ENCODE results near the gene LYSMD3. TPM values are rescaled to one million over a fixed set of nuclear protein-coding genes. Genes with fewer than 3 reads are reported as not detected.

The LYSMD3 gene
- total RNA-seq, 1 donor from 2014 or later: 23.0 TPM

GRCh38 chr5:90547072-90547536 is 17.7 kb upstream of the LYSMD3 start:
- DNase-seq: no peak

- DNase-seq: peak; percentile 7
These were observed 16.9 kb upstream of the LYSMD3 start for GRCh38 chr5:90546216-90546837.

- DNase-seq: no peak
These were observed 16.1 kb upstream of the LYSMD3 start for GRCh38 chr5:90545511-90545910.

DNA sequence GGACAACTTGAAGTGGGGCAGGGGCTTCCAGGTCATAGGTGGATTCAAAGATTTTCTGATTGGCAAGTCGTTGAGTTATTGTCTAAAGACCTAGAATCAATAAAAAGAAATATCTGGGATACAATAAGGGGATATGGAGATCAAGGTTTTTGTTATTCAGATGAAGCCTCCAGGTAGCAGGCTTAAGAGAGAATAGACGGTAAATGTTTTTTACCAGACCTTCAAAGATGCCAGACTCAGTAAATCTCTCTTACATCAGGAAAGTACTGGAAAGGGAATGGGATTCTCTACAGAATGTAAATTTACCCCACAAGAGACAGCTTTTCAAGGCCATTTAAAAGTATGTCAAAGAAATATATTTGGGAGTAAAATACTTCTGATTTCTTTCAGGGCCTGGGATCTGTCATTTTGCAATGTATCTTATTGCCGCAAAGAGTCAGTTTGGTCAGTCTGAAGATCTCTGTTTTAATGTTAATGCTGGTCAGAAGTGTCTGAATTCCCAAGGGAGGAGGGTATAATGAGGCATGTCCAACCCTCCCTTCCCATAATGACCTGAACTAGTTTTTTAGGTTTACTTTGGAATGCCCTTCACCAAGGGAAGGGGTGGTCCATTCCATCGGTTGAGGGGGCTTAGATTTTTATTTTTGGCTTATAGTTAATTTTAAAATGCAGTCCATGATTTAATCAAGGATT is 13.6 kb upstream of the LYSMD3 start:
- DNase-seq: no peak

DNA sequence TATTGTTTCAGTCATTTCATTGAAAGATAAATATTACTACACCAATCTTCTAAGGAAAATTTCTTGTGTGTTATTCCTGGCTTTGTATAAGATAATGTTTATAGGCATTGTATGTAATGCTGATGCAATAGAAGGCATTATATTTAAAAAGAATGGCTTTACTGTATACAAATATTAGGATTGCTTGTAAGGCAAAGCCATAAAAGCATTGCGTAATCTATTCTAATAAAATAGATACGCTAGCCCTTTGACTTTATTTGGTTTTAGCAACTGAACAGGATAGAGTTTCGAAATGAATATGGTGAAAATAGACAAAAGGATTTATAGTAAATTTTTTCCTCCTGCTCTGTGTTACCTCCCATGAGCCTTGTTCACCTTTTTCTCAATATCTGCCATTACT is 5.5 kb upstream of the LYSMD3 start:
- no peak for DNase-seq

- no peak for DNase-seq
These were observed 4.4 kb upstream of the LYSMD3 start for GRCh38 chr5:90533794-90534193.

DNA sequence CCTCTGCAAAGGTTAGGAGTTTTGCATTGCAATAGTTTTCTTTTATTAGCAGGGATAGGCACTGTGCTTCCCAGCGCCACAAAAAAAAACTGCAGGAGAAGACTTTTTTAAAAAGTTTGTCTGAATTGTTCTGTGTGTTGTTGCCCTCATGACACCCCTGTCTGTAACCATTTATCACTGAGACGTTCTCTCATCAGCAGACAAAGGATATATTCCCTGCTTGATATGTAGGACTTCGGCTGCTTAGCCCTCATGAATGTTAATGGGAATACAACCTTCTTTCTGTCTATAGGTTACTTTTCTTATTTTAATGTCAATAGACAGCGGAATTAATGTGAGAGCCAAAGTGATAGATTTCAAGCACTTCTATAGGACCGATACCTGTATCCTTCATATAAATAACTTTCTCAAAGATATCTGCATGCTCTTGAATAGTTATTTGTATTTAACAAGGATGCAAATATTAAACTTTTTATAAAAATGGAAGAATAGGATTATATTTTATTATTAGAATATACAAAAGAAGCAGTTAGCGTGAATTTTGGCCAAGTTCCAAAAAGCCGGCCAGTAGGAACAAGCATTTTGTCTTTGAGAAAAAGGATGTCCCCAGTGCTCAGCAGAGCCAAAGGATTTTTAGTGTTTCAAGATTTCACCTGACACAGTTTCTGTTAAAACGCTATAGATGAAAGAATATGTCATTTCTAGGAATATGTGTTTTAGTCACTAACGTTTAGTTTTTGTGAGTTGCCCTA is 1.5 kb upstream of the LYSMD3 start:
- no peak for DNase-seq

GRCh38 chr5:90529939-90530677 is 724 bp upstream of the LYSMD3 start:
- DNase-seq: peak; percentile 86

DNA sequence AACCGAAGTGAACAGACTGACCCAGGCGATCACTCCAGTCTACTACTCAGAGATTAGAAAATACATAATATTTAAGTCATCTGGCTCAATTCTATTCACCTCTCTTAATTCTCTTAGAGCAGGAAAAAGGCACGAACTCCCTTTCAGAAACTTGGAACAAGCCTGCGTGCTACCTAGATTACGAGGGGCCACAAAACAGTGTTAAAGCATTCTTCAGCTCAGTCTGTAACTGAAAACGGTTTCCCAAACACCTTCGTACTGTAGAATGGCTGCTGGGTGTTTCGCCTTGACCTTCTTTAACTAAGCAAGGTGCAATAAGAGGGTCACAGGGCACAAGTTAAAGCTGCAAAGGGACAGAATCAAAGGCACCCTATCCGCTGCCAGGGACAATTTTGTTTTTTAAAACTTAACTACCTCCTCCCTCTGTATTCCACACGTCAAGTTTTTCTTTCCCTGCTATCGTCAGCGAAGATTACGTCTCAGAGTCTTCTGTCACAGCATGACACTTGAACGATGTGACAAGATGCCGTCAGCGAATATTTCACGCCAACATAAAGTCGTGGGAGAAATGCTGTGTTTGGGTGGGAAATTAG is 687 bp downstream of the LYSMD3 start:
- peak; percentile 68 for DNase-seq

- DNase-seq: no peak
These were observed 10.3 kb downstream of the LYSMD3 start for GRCh38 chr5:90519081-90519480.

GRCh38 chr5:90518661-90519060 is 10.7 kb downstream of the LYSMD3 start:
- DNase-seq: no peak

DNA sequence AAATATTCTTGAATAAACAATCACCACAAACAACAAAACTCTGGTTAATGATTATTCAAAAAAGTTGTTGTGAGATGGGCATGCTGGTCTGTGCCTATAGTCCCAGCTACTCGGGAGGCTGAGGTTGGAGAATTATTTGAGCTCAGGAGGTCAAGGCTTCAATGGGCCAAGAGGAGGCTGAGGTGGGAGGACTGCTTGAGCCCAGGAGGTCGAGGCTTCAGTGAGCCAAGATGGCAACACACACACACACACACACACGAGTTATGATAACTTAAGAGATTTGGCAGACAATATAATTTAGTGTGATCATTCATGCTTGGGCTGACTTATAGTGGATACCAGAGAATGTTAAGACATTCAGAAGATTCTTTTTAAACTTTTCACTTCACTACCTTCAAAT is 14.9 kb downstream of the LYSMD3 start:
- DNase-seq: no peak

GRCh38 chr5:90510438-90510837 is 18.9 kb downstream of the LYSMD3 start:
- DNase-seq: no peak

DNA sequence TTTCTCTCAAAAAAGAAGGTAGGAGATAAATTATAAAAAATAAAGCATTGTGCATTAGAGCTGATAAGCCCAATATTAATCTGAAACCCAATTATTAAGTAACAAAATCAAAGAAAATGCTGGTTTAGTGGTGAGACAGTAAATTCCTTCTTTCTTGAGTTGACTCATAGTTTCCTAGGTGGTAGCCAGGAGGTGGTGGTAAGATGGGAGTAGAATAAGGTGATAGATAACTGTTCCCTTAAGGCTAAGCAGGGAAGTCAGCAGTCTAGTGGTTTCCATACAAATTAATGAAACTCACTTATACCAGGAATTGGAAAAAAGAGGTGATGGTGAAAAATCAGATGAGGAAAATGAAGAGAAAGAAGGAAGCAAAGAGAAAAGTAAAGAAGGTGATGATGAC is 23.2 kb downstream of the LYSMD3 start:
- DNase-seq: no peak

GRCh38 chr5:90504743-90505142 is 24.6 kb downstream of the LYSMD3 start:
- no peak for DNase-seq

GRCh38 chr5:90503596-90503995 is 25.8 kb downstream of the LYSMD3 start:
- no peak for DNase-seq

- DNase-seq: no peak
These were observed 34.2 kb downstream of the LYSMD3 start for GRCh38 chr5:90495146-90495545.

GRCh38 chr5:90494043-90494442 is 35.3 kb downstream of the LYSMD3 start:
- DNase-seq: no peak

- peak; percentile 47 for DNase-seq
These were observed 40.6 kb downstream of the LYSMD3 start for GRCh38 chr5:90488791-90489190.

- no peak for DNase-seq
These were observed 44.8 kb downstream of the LYSMD3 start for GRCh38 chr5:90484540-90484939.

- DNase-seq: no peak
These were observed 46.2 kb downstream of the LYSMD3 start for GRCh38 chr5:90483206-90483605.

DNA sequence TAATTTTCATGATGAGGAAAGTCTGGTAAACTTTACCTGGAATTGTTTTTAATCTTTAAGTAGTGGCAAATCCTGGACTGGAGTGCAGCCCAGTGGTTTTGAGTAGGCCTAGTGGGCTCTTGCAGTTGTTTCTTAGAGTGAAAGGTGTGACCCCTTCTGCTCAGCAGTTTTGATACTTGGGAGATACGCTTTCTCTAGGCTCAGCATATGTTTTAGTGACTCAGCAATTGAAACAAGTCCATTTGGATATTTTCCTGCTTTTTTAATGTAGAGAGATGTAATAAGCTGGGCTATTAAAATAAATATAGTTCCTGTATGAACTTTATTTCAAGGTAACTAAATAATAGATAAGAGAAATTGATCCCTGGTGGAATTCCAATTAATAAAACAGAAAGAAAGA is 48.7 kb downstream of the LYSMD3 start:
- no peak for DNase-seq
